Activated naive CD8-positive, alpha-beta T cell treated with anti-CD3 and anti-CD28 coated beads, Interleukin-2, amount 50 U/mL, for 16 hours (primary cell): ENCODE results near the gene PLOD1.
"Not testable (repeated sequence)": the region's sequence is repeated elsewhere in the genome, so short reads cannot be mapped to it uniquely, and the experiment has no call there.

Experiments used
- DNase-seq: peaks from one replicate; pipeline ENCODE4 v3.0.0-alpha.2; 2020; ENCODE audit warnings: low read depth, low spot score

PLOD1 gene

DNA sequence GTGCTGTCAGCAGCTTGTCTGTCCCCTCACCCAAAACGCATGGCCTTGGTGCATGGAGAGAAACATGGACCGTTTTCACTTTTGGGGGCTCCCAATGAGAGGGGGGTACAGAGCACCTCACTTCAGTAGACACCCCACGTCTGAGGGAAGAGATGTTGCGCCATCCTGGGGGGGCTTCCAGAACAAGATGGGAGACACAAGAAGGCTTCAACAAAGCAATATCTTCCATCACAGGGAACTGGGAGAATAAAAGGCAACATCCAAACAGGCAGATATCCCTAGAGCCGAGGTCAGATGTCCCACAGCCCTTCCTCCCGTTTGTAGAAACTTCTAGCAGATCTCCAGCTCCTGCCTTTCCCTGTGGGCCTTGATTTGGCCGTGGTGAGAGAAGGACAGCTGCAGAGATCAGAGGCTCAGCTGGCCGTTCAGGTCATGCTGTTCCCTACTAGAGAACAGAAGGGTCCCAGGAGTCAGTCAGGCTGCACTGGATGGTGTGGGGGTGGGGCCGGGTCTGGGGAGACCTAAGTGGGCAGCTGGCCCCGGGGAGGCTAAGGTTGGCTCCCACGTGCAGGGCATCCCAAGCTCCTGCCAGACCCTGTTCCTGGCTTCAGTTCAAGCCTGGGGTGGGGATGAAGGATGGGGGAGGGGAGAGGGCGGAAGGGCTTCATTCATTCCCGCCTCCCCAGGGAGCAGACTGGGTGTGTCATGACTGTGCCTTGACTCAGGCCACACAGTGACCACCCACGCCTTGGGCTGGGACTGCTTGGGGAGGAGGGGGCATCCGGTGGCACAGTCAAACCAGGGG, 4.4 kb downstream of the PLOD1 start:
- DNase-seq, result no peak

- DNase-seq, result not testable (repeated sequence)
Observed at GRCh38 chr1:11939794-11940193, 5.3 kb downstream of the PLOD1 start.

- DNase-seq, result no peak
Observed at GRCh38 chr1:11940260-11940921, 5.9 kb downstream of the PLOD1 start.

GRCh38 chr1:11942280-11942679, 7.8 kb downstream of the PLOD1 start:
- no peak for DNase-seq

DNA sequence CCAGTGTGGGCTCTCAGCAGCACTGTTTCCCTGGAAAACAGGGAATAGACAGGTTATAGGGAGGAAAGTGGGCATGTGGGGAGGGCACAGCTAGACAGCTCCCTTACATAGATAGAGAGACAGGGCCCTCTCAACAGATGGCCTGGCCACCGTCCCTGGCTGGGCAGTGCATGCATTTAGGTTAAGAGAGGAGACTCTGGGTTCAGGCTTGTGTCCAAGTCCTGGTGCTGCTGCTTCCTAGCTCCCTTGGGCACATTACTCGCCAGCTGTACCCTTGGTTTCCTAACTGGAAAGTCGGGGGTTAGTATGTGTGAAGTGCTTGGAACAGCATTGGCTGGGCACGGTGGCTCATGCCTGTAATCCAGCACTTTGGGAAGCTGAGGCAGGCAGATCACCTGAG, 9.1 kb downstream of the PLOD1 start:
- no peak for DNase-seq

GRCh38 chr1:11944358-11944931, 9.9 kb downstream of the PLOD1 start:
- DNase-seq, result no peak

GRCh38 chr1:11946647-11947046, 12.1 kb downstream of the PLOD1 start:
- no peak for DNase-seq

DNA sequence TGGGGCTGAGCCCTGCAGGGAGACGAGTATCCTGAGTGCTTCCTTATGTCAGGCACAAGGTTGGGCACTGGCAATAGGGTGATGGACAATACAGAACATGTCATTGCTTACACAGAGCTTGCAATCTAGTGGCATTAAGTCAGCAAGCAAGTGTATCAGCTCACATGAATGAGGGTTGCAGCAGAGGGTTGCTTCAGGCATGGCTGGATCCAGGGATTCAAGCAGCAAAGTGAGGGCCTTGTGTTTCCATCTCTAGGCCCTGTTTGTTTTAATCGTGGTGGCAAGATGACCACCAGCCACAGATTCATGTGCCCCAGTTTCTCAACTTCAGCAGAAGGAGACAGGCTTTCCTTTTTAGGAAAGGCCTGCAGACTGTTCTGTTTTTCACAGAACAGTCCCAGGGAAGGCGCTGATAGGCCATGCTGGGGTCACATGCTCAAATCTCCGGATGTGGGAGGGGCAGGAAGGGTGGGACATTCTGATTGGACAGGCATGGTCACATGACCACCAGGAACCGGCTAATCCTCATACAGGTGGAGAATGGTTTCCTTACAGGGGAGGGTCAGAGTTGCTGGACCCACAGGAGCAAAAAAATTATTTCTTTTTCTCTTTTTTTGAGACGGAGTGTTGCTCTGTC, 14.4 kb downstream of the PLOD1 start:
- no peak for DNase-seq

DNA sequence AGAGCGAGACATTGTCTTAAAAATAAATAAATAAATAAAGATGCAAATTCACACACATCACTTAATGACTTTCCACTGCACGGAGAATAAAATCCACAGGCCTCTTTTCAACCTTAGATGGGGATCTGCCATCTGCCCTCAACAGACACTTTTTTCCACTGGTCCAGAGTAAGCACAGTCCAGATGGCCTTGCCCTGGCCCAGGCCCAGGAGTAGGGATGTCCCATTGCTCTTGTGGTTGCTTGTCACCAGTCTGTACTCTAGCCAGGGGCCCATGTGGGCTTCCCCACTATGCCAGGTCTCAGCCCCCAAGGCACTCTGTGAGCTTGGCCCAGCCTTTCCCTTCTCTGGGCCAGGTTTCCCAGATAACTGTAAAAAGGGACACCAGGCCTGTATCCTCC, 17.4 kb downstream of the PLOD1 start:
- DNase-seq, result no peak

DNA sequence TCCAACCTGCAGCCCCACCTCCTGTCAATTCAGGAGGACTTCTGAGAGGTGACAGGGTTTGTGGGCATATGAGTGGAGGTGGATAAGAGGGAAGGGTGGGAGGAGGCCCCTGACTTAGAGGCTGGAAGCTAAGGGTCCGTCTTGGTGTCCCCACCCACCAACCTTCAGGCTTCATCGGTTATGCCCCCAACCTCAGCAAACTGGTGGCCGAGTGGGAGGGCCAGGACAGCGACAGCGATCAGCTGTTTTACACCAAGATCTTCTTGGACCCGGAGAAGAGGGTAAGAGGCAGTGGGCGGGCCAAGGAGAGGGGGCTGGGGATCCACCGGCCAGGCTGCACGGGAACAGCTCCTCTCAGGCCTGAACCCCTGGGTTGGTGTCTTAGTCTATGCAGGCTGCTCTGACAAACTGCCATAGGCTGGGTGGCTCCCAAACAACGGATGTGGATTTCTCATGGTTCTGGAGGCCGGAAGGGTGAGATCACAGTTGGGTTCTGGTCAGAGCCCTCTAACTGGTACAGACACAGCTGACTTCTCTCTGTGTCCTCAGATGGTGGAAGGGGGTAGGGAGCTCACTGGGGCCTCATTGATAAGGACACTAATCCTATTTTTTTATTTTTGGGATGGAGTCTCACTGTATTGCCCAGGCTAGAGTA, 18.1 kb downstream of the PLOD1 start:
- no peak for DNase-seq

DNA sequence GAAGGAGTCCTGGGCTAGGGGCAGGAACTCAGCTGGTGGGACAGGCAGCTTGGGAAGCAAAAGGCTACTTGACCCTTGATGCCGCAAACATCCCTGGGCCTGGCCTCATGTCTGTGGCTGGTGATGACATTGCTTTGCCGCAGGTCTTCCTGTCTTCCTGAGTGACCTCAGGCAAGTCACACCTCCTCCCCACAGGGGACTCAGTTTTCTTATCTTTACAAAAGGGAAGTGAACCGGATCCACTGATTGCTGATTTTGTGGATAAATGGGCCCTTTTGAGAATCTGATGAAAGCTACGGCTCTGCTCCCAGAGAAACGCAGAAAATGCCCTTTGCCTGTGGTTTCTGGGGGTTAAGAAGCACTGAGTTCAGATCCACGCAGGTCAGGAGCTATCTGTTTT, 20.7 kb downstream of the PLOD1 start:
- DNase-seq, result no peak

DNA sequence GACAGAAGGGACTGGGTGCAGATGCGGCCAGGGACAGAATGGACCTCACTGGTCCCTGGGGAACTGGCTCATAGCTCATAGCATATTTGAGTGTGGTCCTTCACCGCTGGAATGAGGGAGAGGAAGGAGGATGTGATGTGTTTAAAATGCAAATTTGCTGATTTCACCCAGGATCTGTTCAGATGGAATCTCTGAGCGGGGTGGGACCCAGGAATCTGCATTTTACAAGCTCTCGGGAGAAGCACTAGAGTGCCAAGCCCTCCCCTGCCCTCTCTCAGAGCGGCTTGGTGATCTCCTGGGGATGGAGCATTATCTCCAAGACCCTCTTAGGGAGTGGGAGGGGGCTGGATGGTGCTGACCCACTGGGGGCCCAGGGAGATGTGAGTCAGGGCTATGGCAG, 22.9 kb downstream of the PLOD1 start:
- no peak for DNase-seq

DNA sequence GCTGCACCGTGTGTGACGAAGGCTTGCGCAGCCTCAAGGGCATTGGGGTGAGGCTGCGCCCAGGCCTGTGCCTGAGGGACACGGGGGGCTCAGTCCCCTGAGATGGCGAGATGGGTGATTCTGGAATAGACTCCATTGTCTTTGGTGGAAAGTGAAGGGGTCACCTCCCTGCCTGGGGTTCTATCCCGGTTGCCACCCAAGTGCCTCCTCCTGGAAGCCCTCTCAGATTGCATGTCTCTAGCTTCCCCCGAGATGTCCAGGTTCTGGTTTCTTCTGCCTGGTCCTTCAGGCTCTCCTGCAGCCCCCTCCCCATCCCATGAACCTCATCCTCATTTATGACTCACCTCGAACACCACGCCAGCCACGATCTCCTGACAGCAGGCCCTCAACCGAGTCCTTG, 23.4 kb downstream of the PLOD1 start:
- no peak for DNase-seq

DNA sequence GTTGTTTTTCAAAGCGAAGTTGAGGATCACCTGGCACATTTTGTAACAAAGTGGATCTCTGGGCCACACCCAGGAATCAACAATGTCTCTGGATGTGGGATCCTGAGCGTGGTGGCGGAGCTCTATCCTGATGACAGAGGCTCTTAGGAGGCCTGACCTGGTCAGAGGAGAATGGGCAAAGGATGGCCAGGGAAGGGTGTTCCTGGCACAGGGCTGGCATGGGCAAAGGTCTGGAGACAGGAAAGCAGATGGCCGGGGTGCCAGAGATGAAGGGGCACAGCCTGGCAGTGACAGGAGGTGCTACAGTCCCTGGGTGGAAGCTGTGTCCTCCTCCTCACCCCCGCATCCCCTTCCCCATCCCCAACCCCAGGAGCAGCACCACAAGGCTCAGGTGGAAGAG, 25.8 kb downstream of the PLOD1 start:
- DNase-seq, result no peak

- DNase-seq, result no peak
Observed at GRCh38 chr1:11960715-11961114, 26.2 kb downstream of the PLOD1 start.

- no peak for DNase-seq
Observed at GRCh38 chr1:11961230-11961629, 26.7 kb downstream of the PLOD1 start.

DNA sequence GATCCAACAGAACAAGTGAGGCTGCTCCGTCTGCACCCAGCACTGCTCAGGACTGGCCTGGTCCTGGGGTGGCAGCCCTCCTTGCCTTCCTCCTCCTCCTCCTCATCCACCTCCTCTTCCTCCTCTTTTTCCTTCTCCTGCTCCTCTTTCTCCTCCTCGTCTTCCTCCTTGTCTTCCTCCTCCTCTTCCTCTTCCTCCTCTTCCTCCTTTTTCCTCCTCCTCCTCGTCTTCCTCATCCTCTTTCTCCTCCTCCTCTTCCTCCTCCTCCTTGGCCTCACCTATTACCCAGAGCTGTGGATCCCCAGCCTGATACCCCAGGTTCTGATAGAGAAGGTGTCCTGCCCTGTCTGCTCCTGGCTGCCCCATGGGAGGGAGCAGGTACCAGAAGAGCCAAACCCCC, 29.1 kb downstream of the PLOD1 start:
- no peak for DNase-seq

GRCh38 chr1:11964656-11965055, 30.1 kb downstream of the PLOD1 start:
- DNase-seq, result no peak

GRCh38 chr1:11967028-11967547, 32.6 kb downstream of the PLOD1 start:
- DNase-seq, result no peak

- DNase-seq, result no peak
Observed at GRCh38 chr1:11970441-11971185, 36.1 kb downstream of the PLOD1 start.

DNA sequence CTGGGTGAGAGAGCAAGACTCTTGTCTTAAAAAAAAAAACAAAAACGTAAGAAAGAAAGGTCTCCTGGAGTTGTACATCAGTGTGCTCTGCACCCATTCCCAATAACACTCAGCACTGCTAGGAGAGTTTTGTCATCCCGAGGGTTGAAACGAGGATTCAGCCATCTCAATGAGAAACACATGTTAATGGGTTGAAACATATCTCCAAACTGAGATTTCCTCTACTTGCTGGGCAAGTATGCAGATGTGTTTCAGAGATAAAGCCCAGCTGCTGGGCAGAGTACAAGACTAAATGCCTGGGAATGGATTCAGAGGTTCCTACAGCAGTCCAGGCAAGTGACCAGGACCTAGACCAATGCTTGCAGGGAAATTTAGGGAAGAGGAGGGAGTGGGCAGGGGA, 43.1 kb downstream of the PLOD1 start:
- DNase-seq, result no peak
